Cardiac fibroblast (primary cell): ENCODE data around the gene TRPV6.
A peak's percentile ranks its signal among the peaks of the same experiment; 100 is the strongest.

Experiments
- DNase-seq, 2 donors: peaks; one replicate each; pipeline versions ENCODE4 v3.0.0 to v3.0.0-alpha.2; 2010; ENCODE audit warnings: low read depth in 2 of 2
- H3K4me3 ChIP-seq, 2 donors: replicated peaks in 1 of 2; 1 replicate in 1 of 2; 2 replicates in 1 of 2; pipeline ENCODE4 v1.5.1; 2011; ENCODE audit warnings: low read depth in 2 of 2, low read length in 2 of 2, mild to moderate bottlenecking in 2 of 2, moderate library complexity in 1 of 2
- CTCF ChIP-seq: IDR thresholded peaks from one replicate; pipeline ENCODE4 v1.5.1; 2011; ENCODE audit warnings: low read depth, mild to moderate bottlenecking, low read length, inconsistent platforms

The TRPV6 gene

GRCh38 chr7:142880876-142881505 is 4.6 kb downstream of the TRPV6 start:
- DNase-seq = peak; percentile 29 to 52

GRCh38 chr7:142879060-142879459 is 6.5 kb downstream of the TRPV6 start:
- no peak overlapping the region for H3K4me3 ChIP-seq
- TF ChIP-seq CTCF = no peak
- no peak for DNase-seq

More at GRCh38 chr7:142880876-142881505, 4.6 kb downstream of the TRPV6 start:
- TF ChIP-seq CTCF = peak; percentile 88
- no peak overlapping the region for H3K4me3 ChIP-seq

GRCh38 chr7:142878315-142878714 is 7.2 kb downstream of the TRPV6 start:
- no peak overlapping the region for H3K4me3 ChIP-seq
- TF ChIP-seq CTCF = no peak
- peak in 1 of 2 donors; percentile 9 for DNase-seq

- TF ChIP-seq CTCF = no peak
- DNase-seq = no peak
- H3K4me3 ChIP-seq = no peak overlapping the region
These were observed 8.3 kb downstream of the TRPV6 start for GRCh38 chr7:142876991-142877910.

- H3K4me3 ChIP-seq = no peak overlapping the region
- no peak for DNase-seq
- no peak for TF ChIP-seq CTCF
These were observed 9.1 kb downstream of the TRPV6 start for GRCh38 chr7:142876236-142876960.

DNA sequence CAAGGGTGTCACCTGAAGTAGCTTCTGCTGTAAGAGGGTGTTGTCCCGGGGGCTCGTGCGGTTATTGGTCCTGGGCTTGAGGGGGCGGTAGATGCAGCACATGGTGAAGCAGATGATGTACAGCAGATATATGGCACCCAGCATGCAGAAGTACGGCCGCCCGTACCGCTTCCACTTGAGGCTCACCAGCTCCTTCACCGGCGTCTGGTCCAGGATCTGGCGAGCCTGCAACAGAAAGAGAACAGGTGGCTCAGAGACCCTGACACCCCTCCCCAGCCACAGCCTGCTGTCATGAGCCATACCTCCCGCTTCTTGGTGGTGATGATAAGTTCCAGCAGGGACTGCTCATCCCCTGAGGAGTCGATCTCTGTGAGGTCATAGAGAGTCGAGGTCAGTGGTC is 10.1 kb downstream of the TRPV6 start:
- H3K4me3 ChIP-seq = no peak overlapping the region
- DNase-seq = no peak
- no peak for TF ChIP-seq CTCF
